ENCODE data around the gene GPR87. TPM values are rescaled to one million over a fixed set of nuclear protein-coding genes. Genes with fewer than 3 reads are reported as not detected.

The GPR87 gene
- total RNA-seq, 1 donor from 2014 or later = not detected

DNA sequence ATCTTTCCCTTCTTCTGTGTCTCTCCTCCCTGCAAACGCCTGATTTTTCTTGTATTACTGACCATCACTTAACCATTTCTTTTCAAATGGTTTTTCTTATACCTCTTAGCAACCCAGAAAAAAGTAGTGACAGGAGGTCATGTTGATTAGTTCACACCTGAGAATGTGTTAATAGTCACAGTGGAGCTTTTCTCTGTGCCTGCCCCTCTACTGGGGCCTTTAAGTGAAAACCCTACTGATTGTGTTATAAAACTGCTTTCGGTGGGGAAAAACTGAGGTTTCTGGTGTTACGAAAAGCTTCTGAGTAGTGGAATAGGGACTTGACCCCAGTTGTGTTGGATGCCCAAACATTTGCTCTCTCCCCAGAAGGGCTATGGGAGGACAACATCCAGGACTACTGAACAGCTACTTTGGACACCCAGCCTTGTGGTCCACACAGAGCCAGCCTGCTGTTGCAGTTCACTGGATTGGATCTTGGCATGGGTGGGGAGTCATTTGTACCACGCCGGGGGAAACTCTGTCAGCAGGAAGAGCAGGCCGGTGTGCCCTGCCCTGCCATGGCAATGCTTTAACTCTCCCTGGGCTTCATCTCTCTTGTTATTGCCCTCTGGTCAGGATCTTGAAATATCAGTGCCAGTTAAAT is 10.3 kb downstream of the GPR87 start:
- H3K27me3 ChIP-seq (ENCODE audit: control insufficient read depth in 3 of 3, insufficient read depth in 3 of 3, low read length in 3 of 3) = no peaks in the 10 kb centered on the region
- H3K36me3 ChIP-seq (ENCODE audit: control insufficient read depth in 3 of 3, insufficient read depth in 3 of 3, low read length in 3 of 3) = no peaks in the 10 kb centered on the region
- H3K9ac ChIP-seq (ENCODE audit: low read depth in 1 of 3, low read length in 3 of 3) = no peak overlapping the region
- peaks cover 0 to 2% (median 0%) of the 10 kb centered on the region in 3 donors for H3K4me1 ChIP-seq (ENCODE audit: control insufficient read depth in 3 of 3, insufficient read depth in 3 of 3, low read length in 3 of 3)
- H3K9me3 ChIP-seq (ENCODE audit: control insufficient read depth in 3 of 3, low read length in 3 of 3) = no peaks in the 10 kb centered on the region
- no peak overlapping the region for H3K27ac ChIP-seq (ENCODE audit: low read depth, low read length)
- no peak overlapping the region for H3K4me3 ChIP-seq (ENCODE audit: low read length in 3 of 3)

DNA sequence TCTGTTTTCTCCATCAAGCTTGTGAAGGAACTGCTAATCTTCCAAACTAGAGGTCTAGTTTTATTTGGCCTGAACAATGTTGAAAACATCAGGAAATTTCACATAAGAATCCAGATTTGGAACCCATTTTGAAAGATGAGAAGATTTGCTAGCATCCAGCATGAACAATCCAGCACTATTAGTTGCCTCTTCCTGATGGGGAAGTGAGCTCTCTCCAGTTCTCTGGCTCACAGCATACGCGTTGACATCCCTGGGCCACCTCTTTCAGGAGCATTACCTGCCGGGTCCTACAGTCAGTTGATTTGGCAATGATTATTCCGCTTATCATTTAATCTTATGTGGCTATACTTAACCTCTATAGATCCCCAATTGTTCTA is 10.9 kb downstream of the GPR87 start:
- no peaks in the 10 kb centered on the region for H3K9me3 ChIP-seq (ENCODE audit: control insufficient read depth in 3 of 3, low read length in 3 of 3)
- H3K27ac ChIP-seq (ENCODE audit: low read depth, low read length) = no peak overlapping the region
- H3K4me1 ChIP-seq (ENCODE audit: control insufficient read depth in 3 of 3, insufficient read depth in 3 of 3, low read length in 3 of 3) = peaks cover 0 to 2% (median 0%) of the 10 kb centered on the region in 3 donors
- H3K27me3 ChIP-seq (ENCODE audit: control insufficient read depth in 3 of 3, insufficient read depth in 3 of 3, low read length in 3 of 3) = no peaks in the 10 kb centered on the region
- H3K4me3 ChIP-seq (ENCODE audit: low read length in 3 of 3) = no peak overlapping the region
- H3K36me3 ChIP-seq (ENCODE audit: control insufficient read depth in 3 of 3, insufficient read depth in 3 of 3, low read length in 3 of 3) = no peaks in the 10 kb centered on the region
- no peak overlapping the region for H3K9ac ChIP-seq (ENCODE audit: low read depth in 1 of 3, low read length in 3 of 3)

DNA sequence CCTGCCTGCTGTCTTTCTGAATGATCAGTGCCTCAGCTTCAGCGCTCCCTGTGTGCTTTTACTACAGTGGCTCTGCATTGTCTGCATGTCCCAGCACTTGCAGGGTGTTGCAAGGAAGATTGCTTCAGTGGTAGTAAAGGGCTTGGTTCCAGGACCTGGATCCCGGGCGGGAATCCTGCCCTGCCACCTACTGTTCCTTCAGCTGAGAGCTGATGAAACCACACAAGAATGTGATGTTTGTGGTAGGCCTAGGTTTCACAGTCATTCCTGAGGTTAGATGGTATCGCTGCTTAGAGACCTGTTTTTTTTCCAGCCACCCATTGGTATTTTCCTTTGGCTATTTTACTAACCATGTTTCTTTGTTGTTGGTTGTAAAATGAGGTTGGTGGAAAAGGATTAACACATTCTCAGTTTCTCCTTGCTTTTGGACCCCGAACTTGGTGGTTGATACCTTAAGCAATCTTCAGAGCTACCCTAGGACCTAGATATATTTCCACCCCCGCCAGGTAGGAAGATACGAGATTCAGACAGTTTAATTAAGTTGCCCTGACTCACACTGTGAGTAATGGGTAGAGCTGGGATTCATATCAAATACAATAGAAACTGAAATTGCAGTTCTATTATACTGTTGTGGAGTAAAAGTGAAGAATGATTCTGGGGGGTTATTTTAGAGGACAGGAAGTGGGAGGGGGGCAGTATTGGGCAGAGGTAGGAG is 11.4 kb downstream of the GPR87 start:
- no peak overlapping the region for H3K27ac ChIP-seq (ENCODE audit: low read depth, low read length)
- H3K4me3 ChIP-seq (ENCODE audit: low read length in 3 of 3) = no peak overlapping the region
- H3K9ac ChIP-seq (ENCODE audit: low read depth in 1 of 3, low read length in 3 of 3) = no peak overlapping the region
- H3K27me3 ChIP-seq (ENCODE audit: control insufficient read depth in 3 of 3, insufficient read depth in 3 of 3, low read length in 3 of 3) = no peaks in the 10 kb centered on the region
- H3K36me3 ChIP-seq (ENCODE audit: control insufficient read depth in 3 of 3, insufficient read depth in 3 of 3, low read length in 3 of 3) = no peaks in the 10 kb centered on the region
- H3K9me3 ChIP-seq (ENCODE audit: control insufficient read depth in 3 of 3, low read length in 3 of 3) = no peaks in the 10 kb centered on the region
- H3K4me1 ChIP-seq (ENCODE audit: control insufficient read depth in 3 of 3, insufficient read depth in 3 of 3, low read length in 3 of 3) = peaks cover 0 to 2% (median 0%) of the 10 kb centered on the region in 3 donors

DNA sequence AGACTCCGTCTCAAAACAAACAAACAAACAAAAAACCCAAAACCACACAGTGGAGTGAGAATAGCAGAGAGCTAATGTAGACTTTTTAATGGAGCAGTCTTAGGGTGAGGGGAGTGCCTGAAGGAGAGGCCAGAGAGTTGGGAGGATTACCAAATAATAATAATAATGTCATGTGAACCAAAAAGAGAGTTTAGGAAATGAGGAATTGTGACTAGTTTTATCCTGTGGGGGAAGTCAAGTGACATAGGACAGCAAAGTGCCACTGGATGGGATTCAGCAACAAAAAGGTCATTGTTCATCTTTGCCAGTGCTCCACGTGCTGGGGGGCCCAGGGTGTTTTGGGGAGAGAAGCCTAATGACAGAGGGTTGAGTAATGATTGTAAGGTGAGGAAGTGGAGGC is 12.9 kb downstream of the GPR87 start:
- H3K9ac ChIP-seq (ENCODE audit: low read depth in 1 of 3, low read length in 3 of 3) = no peak overlapping the region
- H3K27ac ChIP-seq (ENCODE audit: low read depth, low read length) = no peak overlapping the region
- H3K4me3 ChIP-seq (ENCODE audit: low read length in 3 of 3) = no peak overlapping the region
- no peaks in the 10 kb centered on the region for H3K9me3 ChIP-seq (ENCODE audit: control insufficient read depth in 3 of 3, low read length in 3 of 3)
- peaks cover 0 to 2% (median 0%) of the 10 kb centered on the region in 3 donors for H3K4me1 ChIP-seq (ENCODE audit: control insufficient read depth in 3 of 3, insufficient read depth in 3 of 3, low read length in 3 of 3)
- H3K36me3 ChIP-seq (ENCODE audit: control insufficient read depth in 3 of 3, insufficient read depth in 3 of 3, low read length in 3 of 3) = no peaks in the 10 kb centered on the region
- H3K27me3 ChIP-seq (ENCODE audit: control insufficient read depth in 3 of 3, insufficient read depth in 3 of 3, low read length in 3 of 3) = no peaks in the 10 kb centered on the region

DNA sequence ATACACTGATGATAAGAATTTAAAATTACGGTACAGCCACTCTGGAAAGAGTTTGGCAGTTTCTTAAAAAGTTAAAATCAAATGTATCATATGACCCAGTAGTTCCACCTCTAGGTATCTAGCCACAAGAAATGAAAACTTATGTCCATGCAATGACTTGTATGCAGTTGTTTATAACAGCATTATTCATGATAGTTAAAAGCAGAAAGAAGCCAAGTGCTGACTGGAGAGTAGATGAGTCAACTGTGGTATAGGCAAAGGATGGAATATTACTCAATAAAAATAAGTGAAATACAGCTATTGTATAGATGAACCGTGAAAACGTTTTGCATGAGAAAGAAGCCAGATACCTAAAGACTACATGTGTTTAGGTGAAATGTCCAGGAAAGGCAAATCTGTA is 14.8 kb downstream of the GPR87 start:
- Histone ChIP-seq H3K27ac (ENCODE audit: low read depth, low read length) (no peak overlapping the region), H3K27me3 (ENCODE audit: control insufficient read depth in 3 of 3, insufficient read depth in 3 of 3, low read length in 3 of 3) (no peaks in the 10 kb centered on the region), H3K9ac (ENCODE audit: low read depth in 1 of 3, low read length in 3 of 3) (no peak overlapping the region)

DNA sequence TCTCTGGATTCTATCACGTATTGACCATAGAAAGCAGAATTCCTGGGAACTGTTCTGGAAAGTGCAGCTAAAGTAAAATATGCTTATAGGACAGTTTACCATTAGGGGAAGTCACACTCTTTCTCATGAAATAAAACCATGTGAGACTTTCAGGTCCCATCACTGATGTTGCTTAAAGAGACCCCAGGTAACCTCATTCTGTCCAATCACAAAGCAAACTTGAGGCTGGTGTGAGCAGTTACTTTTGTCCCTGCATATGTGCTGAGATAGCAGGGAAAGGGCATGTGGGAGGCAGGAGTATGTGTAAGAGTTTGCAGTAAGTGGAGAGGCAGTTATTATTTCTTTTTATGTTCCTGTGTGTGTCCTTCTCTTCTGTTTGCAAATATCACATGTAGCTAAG is 16.1 kb downstream of the GPR87 start:
- Histone ChIP-seq H3K4me1 (ENCODE audit: control insufficient read depth in 3 of 3, insufficient read depth in 3 of 3, low read length in 3 of 3) (peaks cover 0 to 2% (median 0%) of the 10 kb centered on the region in 3 donors), H3K27me3 (ENCODE audit: control insufficient read depth in 3 of 3, insufficient read depth in 3 of 3, low read length in 3 of 3) (no peaks in the 10 kb centered on the region), H3K27ac (ENCODE audit: low read depth, low read length) (no peak overlapping the region), H3K9me3 (ENCODE audit: control insufficient read depth in 3 of 3, low read length in 3 of 3) (no peaks in the 10 kb centered on the region), H3K4me3 (ENCODE audit: low read length in 3 of 3) (no peak overlapping the region), H3K36me3 (ENCODE audit: control insufficient read depth in 3 of 3, insufficient read depth in 3 of 3, low read length in 3 of 3) (no peaks in the 10 kb centered on the region), H3K9ac (ENCODE audit: low read depth in 1 of 3, low read length in 3 of 3) (no peak overlapping the region)

More for the DNA sequence above, 14.8 kb downstream of the GPR87 start:
- Histone ChIP-seq H3K36me3 (ENCODE audit: control insufficient read depth in 3 of 3, insufficient read depth in 3 of 3, low read length in 3 of 3) (no peaks in the 10 kb centered on the region), H3K9me3 (ENCODE audit: control insufficient read depth in 3 of 3, low read length in 3 of 3) (no peaks in the 10 kb centered on the region), H3K4me1 (ENCODE audit: control insufficient read depth in 3 of 3, insufficient read depth in 3 of 3, low read length in 3 of 3) (peaks cover 0 to 2% (median 0%) of the 10 kb centered on the region in 3 donors), H3K4me3 (ENCODE audit: low read length in 3 of 3) (no peak overlapping the region)

DNA sequence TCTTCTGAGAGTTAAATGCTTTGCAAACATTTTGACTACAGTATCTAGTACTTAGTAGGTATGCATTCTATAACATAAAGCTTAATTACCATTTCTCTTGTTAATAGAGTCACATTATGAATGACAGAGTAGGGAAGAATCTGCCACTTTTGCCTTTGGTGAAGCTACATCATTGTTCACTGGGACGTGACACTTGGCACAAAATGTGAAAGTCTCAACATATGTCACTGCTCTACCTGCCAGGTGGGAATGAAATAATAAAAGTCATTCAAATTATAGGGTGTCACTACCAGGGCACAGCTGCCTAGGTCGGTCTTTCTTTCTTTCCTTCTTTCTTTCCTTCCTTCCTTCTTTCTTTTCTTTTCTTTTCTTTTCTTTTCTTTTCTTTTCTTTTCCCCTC is 17.6 kb downstream of the GPR87 start:
- no peak overlapping the region for H3K27ac ChIP-seq (ENCODE audit: low read depth, low read length)
- no peaks in the 10 kb centered on the region for H3K36me3 ChIP-seq (ENCODE audit: control insufficient read depth in 3 of 3, insufficient read depth in 3 of 3, low read length in 3 of 3)
- H3K9me3 ChIP-seq (ENCODE audit: control insufficient read depth in 3 of 3, low read length in 3 of 3) = no peaks in the 10 kb centered on the region
- H3K27me3 ChIP-seq (ENCODE audit: control insufficient read depth in 3 of 3, insufficient read depth in 3 of 3, low read length in 3 of 3) = no peaks in the 10 kb centered on the region
- H3K9ac ChIP-seq (ENCODE audit: low read depth in 1 of 3, low read length in 3 of 3) = no peak overlapping the region
- H3K4me1 ChIP-seq (ENCODE audit: control insufficient read depth in 3 of 3, insufficient read depth in 3 of 3, low read length in 3 of 3) = no peaks in the 10 kb centered on the region
- no peak overlapping the region for H3K4me3 ChIP-seq (ENCODE audit: low read length in 3 of 3)

DNA sequence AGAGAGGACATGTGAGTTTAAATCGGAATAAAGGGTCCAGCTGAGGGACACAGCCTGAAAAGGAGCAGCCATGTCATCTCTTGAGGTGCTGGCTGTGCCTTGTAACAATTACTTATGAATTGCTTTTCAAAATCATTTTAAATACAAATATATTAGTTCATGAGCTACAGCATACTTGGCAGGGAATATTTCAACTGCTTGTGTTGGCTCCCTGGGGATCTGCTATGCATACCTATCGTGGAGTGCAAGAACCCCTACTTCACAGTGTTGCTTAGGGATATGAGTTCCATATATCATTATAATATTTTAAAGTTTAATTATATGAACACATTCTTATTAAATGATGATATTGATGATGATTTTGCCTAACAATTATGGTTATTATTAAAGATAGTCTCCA is 19.2 kb downstream of the GPR87 start:
- Histone ChIP-seq H3K27ac (ENCODE audit: low read depth, low read length) (no peak overlapping the region), H3K9me3 (ENCODE audit: control insufficient read depth in 3 of 3, low read length in 3 of 3) (no peaks in the 10 kb centered on the region), H3K4me1 (ENCODE audit: control insufficient read depth in 3 of 3, insufficient read depth in 3 of 3, low read length in 3 of 3) (no peaks in the 10 kb centered on the region), H3K9ac (ENCODE audit: low read depth in 1 of 3, low read length in 3 of 3) (no peak overlapping the region), H3K4me3 (ENCODE audit: low read length in 3 of 3) (no peak overlapping the region), H3K36me3 (ENCODE audit: control insufficient read depth in 3 of 3, insufficient read depth in 3 of 3, low read length in 3 of 3) (no peaks in the 10 kb centered on the region), H3K27me3 (ENCODE audit: control insufficient read depth in 3 of 3, insufficient read depth in 3 of 3, low read length in 3 of 3) (no peaks in the 10 kb centered on the region)

DNA sequence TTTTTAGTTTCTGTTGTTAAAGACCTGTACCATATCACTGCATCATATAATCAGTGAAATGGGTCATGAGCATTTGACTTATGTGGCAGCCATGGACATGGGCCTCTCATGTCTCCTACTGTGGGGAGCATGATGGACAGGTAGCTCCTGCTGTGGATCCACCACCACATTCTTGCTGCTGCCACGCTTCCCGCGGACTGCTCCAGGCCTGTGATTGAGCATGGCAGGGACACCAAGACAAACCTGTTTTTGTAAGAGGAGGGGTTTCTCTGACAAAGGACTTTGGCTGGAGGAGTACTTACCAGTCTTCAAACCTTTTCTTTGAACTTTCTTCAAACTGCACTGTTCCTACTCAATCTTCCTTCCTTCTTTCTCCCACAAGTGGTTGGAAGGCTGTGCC is 20.4 kb downstream of the GPR87 start:
- Histone ChIP-seq H3K36me3 (ENCODE audit: control insufficient read depth in 3 of 3, insufficient read depth in 3 of 3, low read length in 3 of 3) (no peaks in the 10 kb centered on the region), H3K27ac (ENCODE audit: low read depth, low read length) (no peak overlapping the region), H3K27me3 (ENCODE audit: control insufficient read depth in 3 of 3, insufficient read depth in 3 of 3, low read length in 3 of 3) (no peaks in the 10 kb centered on the region), H3K9me3 (ENCODE audit: control insufficient read depth in 3 of 3, low read length in 3 of 3) (no peaks in the 10 kb centered on the region), H3K4me3 (ENCODE audit: low read length in 3 of 3) (no peak overlapping the region), H3K9ac (ENCODE audit: low read depth in 1 of 3, low read length in 3 of 3) (no peak overlapping the region), H3K4me1 (ENCODE audit: control insufficient read depth in 3 of 3, insufficient read depth in 3 of 3, low read length in 3 of 3) (no peaks in the 10 kb centered on the region)

DNA sequence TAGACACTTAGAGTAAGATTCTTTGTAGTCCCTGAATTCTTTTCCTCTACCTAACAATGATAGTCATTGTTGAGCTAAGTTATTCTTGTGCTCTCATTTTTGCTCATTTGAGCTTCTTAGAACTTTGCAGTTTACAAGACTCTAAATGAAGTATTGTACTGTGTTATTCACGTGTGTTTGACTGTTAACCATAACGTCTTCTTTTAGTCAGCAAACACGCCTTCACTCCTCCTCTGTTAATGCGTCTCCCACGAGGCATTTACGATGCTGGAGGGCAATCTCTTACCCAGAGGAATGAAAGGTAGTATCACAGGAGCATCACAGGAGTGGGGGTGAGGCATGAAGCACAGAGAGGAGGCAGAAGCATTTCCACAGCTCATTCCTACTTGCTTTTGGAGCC is 23.5 kb downstream of the GPR87 start:
- H3K9ac ChIP-seq (ENCODE audit: low read depth in 1 of 3, low read length in 3 of 3) = no peak overlapping the region
- no peaks in the 10 kb centered on the region for H3K27me3 ChIP-seq (ENCODE audit: control insufficient read depth in 3 of 3, insufficient read depth in 3 of 3, low read length in 3 of 3)
- H3K4me3 ChIP-seq (ENCODE audit: low read length in 3 of 3) = no peak overlapping the region
- no peaks in the 10 kb centered on the region for H3K36me3 ChIP-seq (ENCODE audit: control insufficient read depth in 3 of 3, insufficient read depth in 3 of 3, low read length in 3 of 3)
- no peaks in the 10 kb centered on the region for H3K9me3 ChIP-seq (ENCODE audit: control insufficient read depth in 3 of 3, low read length in 3 of 3)
- no peaks in the 10 kb centered on the region for H3K4me1 ChIP-seq (ENCODE audit: control insufficient read depth in 3 of 3, insufficient read depth in 3 of 3, low read length in 3 of 3)
- no peak overlapping the region for H3K27ac ChIP-seq (ENCODE audit: low read depth, low read length)

All from skeletal muscle tissue (tissue), 4 donors.